ENCODE data around the gene UTS2B. TPM values are rescaled to one million over a fixed set of nuclear protein-coding genes. Genes with fewer than 3 reads are reported as not detected.

UTS2B gene
- total RNA-seq, 1 experiment from 2014 or later = 0.52 TPM

DNA sequence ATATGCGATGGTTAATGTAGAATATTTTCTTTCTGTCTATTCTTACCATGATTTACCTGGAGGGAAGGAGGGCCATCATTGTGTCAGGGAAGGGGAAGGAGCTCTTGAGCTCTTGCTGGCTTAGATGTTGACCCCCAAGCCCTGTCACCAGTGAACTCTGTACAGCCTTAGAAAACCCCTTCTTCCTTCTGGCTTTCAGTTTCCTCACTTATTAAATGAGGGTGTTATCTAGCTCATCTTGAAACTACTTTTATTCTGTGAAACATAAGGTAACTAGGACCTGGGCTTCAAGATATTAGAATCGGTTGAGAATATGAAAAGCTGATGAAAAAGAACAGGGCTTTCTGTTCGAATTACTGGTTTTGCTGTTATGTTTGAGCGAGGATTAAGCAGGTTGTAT is 25.1 kb upstream of the UTS2B start:
- ChIA-PET CTCF (no interaction called here), POLR2A (no interaction called here)
- H3K4me3 ChIP-seq (ENCODE audit: low read depth, low read length) = no peak overlapping the region
- Mint-ChIP-seq H3K4me3 (ENCODE audit: unreplicated experiment) (no peak overlapping the region), H3K27ac (ENCODE audit: unreplicated experiment) (no peak overlapping the region), H3K9me3 (ENCODE audit: unreplicated experiment) (no peaks in the 10 kb centered on the region), H3K4me1 (ENCODE audit: low read depth, unreplicated experiment) (peaks cover 12% of the 10 kb centered on the region), H3K27me3 (ENCODE audit: insufficient read depth, unreplicated experiment) (no peaks in the 10 kb centered on the region), H3K36me3 (ENCODE audit: insufficient read depth, unreplicated experiment) (peaks cover 17% of the 10 kb centered on the region)
- intact Hi-C loops (cut with micrococcal nuclease; ENCODE audit: unreplicated experiment) = loop anchor here (2.0 kb wide), 1 partner anchor 15 kb away; no protein-coding TSS in a partner anchor
- no TSS peak for BruUV-seq (replicated peaks)
- H3K4me1 ChIP-seq = peaks cover 6% of the 10 kb centered on the region; the same call in 1 of the 2 replicates
- DNase-seq = no peak
- no peaks in the 10 kb centered on the region for H3K36me3 ChIP-seq (ENCODE audit: control insufficient read depth, insufficient read depth, low read length)
- no peak for TF ChIP-seq CTCF (IDR thresholded peaks at IDR 0.05; ENCODE audit: insufficient read depth in 1 of 2, low read depth in 1 of 2, low read length in 1 of 2, severe bottlenecking in 1 of 2, unreplicated experiment in 1 of 2)
- H3K9me3 ChIP-seq = no peaks in the 10 kb centered on the region
- no peaks in the 10 kb centered on the region for H3K27me3 ChIP-seq (replicated peaks; ENCODE audit: control insufficient read depth, insufficient read depth, low read length)

GRCh38 chr3:191353022-191353777 is 22.9 kb upstream of the UTS2B start:
- no peaks in the 10 kb centered on the region for H3K9me3 Mint-ChIP-seq (ENCODE audit: unreplicated experiment)
- Histone ChIP-seq H3K36me3 (ENCODE audit: control insufficient read depth, insufficient read depth, low read length) (no peaks in the 10 kb centered on the region), H3K9me3 (no peaks in the 10 kb centered on the region), H3K27me3 (replicated peaks; ENCODE audit: control insufficient read depth, insufficient read depth, low read length) (no peaks in the 10 kb centered on the region), H3K4me3 (ENCODE audit: low read depth, low read length) (no peak overlapping the region), H3K4me1 (no peaks in the 10 kb centered on the region)
- intact Hi-C loops (cut with micrococcal nuclease; ENCODE audit: unreplicated experiment) = no loop called here
- peaks cover 2% of the 10 kb centered on the region for H3K36me3 Mint-ChIP-seq (ENCODE audit: insufficient read depth, unreplicated experiment)
- ChIA-PET CTCF (no interaction called here), POLR2A (no interaction called here)
- TF ChIP-seq CTCF (IDR thresholded peaks at IDR 0.05; ENCODE audit: insufficient read depth in 1 of 2, low read depth in 1 of 2, low read length in 1 of 2, severe bottlenecking in 1 of 2, unreplicated experiment in 1 of 2) = no peak
- no peak overlapping the region for H3K4me3 Mint-ChIP-seq (ENCODE audit: unreplicated experiment)
- DNase-seq = no peak
- no peaks in the 10 kb centered on the region for H3K27me3 Mint-ChIP-seq (ENCODE audit: insufficient read depth, unreplicated experiment)
- BruUV-seq (replicated peaks) = no TSS peak
- no peak overlapping the region for H3K27ac Mint-ChIP-seq (ENCODE audit: unreplicated experiment)
- no peaks in the 10 kb centered on the region for H3K4me1 Mint-ChIP-seq (ENCODE audit: low read depth, unreplicated experiment)

DNA sequence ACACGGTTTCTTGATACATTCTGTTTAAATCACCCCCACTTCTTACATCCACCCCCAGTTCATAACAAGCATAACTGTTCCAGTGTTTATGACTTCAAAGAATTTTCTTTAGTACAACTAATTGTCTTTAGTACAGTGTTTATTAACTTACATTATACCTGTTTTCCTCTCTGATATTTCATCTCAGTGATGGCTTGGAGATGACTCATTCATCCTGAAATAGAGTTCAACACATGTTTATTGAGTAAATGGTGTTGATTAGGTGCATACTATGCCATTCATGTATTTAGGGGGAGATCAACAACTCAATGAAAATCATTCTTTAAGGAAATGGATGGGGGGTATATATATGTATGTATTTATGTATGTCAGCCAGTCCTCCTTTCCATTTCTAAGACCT is 21.7 kb upstream of the UTS2B start:
- DNase-seq = no peak
- no TSS peak for BruUV-seq (replicated peaks)
- Mint-ChIP-seq H3K36me3 (ENCODE audit: insufficient read depth, unreplicated experiment) (no peaks in the 10 kb centered on the region), H3K9me3 (ENCODE audit: unreplicated experiment) (no peaks in the 10 kb centered on the region), H3K4me3 (ENCODE audit: unreplicated experiment) (no peak overlapping the region), H3K27me3 (ENCODE audit: insufficient read depth, unreplicated experiment) (no peaks in the 10 kb centered on the region), H3K4me1 (ENCODE audit: low read depth, unreplicated experiment) (no peaks in the 10 kb centered on the region), H3K27ac (ENCODE audit: unreplicated experiment) (no peak overlapping the region)
- POLR2A ChIA-PET = no interaction called here
- Histone ChIP-seq H3K27me3 (replicated peaks; ENCODE audit: control insufficient read depth, insufficient read depth, low read length) (no peaks in the 10 kb centered on the region), H3K4me1 (no peaks in the 10 kb centered on the region), H3K36me3 (ENCODE audit: control insufficient read depth, insufficient read depth, low read length) (no peaks in the 10 kb centered on the region), H3K4me3 (ENCODE audit: low read depth, low read length) (no peak overlapping the region), H3K9me3 (no peaks in the 10 kb centered on the region)
- intact Hi-C loops (cut with micrococcal nuclease; ENCODE audit: unreplicated experiment) = no loop called here
- CTCF ChIA-PET = no interaction called here
- no peak for TF ChIP-seq CTCF (IDR thresholded peaks at IDR 0.05; ENCODE audit: insufficient read depth in 1 of 2, low read depth in 1 of 2, low read length in 1 of 2, severe bottlenecking in 1 of 2, unreplicated experiment in 1 of 2)

Measured in Caco-2 (cell line).